NCI-H2171 treated with DMSO at 0.1 percent for 48 hours (cell line): Measurements from ENCODE around the gene C20orf141.
"Not testable (repeated sequence)": the region's sequence is repeated elsewhere in the genome, so short reads cannot be mapped to it uniquely, and the experiment has no call there.

Experiments used
- DNase-seq: peaks from one replicate; lab custom pipeline; 2025; lab: John Stamatoyannopoulos, UW

C20orf141 gene

GRCh38 chr20:2820896-2821869 lies 6.4 kb downstream of the C20orf141 start:
- no peak for DNase-seq

GRCh38 chr20:2822073-2822472 lies 7.3 kb downstream of the C20orf141 start:
- DNase-seq, result peak; percentile 34

- DNase-seq, result no peak
Observed at GRCh38 chr20:2825761-2826160, 11.0 kb downstream of the C20orf141 start.

GRCh38 chr20:2826655-2827054 lies 11.9 kb downstream of the C20orf141 start:
- no peak for DNase-seq

- DNase-seq, result no peak
Observed at GRCh38 chr20:2829376-2829775, 14.6 kb downstream of the C20orf141 start.

GRCh38 chr20:2831206-2831605 lies 16.4 kb downstream of the C20orf141 start:
- not testable (repeated sequence) for DNase-seq

- DNase-seq, result no peak
Observed at GRCh38 chr20:2833761-2834160, 19.0 kb downstream of the C20orf141 start.

GRCh38 chr20:2834401-2835110 lies 19.8 kb downstream of the C20orf141 start:
- DNase-seq, result no peak

GRCh38 chr20:2835331-2835796 lies 20.6 kb downstream of the C20orf141 start:
- no peak for DNase-seq

- DNase-seq, result no peak
Observed at GRCh38 chr20:2836035-2836434, 21.2 kb downstream of the C20orf141 start.

GRCh38 chr20:2837221-2837960 lies 22.6 kb downstream of the C20orf141 start:
- no peak for DNase-seq

GRCh38 chr20:2838170-2838797 lies 23.5 kb downstream of the C20orf141 start:
- DNase-seq, result no peak

- DNase-seq, result no peak
Observed at GRCh38 chr20:2838847-2839671, 24.3 kb downstream of the C20orf141 start.

- DNase-seq, result no peak
Observed at GRCh38 chr20:2839732-2840137, 24.9 kb downstream of the C20orf141 start.

GRCh38 chr20:2840138-2840966 lies 25.6 kb downstream of the C20orf141 start, which contains the start of the genes PCED1A and VPS16:
Gene PCED1A, minus strand, starts transcription at chr20:2840655. Its CDS starts 743 bp downstream, at chr20:2839912.
Gene VPS16, plus strand, starts transcription at chr20:2840745. Its CDS starts 30 bp downstream, at chr20:2840775.
- DNase-seq, result peak; percentile 93

- no peak for DNase-seq
Observed at GRCh38 chr20:2840967-2841531, 26.3 kb downstream of the C20orf141 start.

- no peak for DNase-seq
Observed at GRCh38 chr20:2845607-2846006, 30.8 kb downstream of the C20orf141 start.

- DNase-seq, result no peak
Observed at GRCh38 chr20:2846698-2847097, 31.9 kb downstream of the C20orf141 start.

GRCh38 chr20:2847802-2848201 lies 33.0 kb downstream of the C20orf141 start:
- no peak for DNase-seq
